Suprapubic skin (tissue), 4 donors: ENCODE data around the gene CORO1C.

Experiments used
- EP300 ChIP-seq: sonication (generic); formaldehyde crosslinking; IDR thresholded peaks from one replicate; pipeline ENCODE4 v1.6.1; 2017; ENCODE audit warnings: antibody characterized with exemption
- POLR2A ChIP-seq, 2 donors: fragments of 450-650 bp; IDR thresholded peaks; one replicate each; pipeline ENCODE4 v1.6.1; 2017; ENCODE audit warnings: antibody characterized with exemption in 2 of 2, mild to moderate bottlenecking in 2 of 2, moderate library complexity in 2 of 2
- POLR2AphosphoS5 ChIP-seq, 3 donors: sonication (generic); formaldehyde crosslinking; IDR thresholded peaks; one replicate each; pipeline ENCODE4 v1.6.1; 2017; ENCODE audit warnings: antibody characterized with exemption in 3 of 3
- TF ChIP-seq, protein P1 (sequence below), 2 donors: fragments of 200-600 bp in 1 of 2; fragments of 450-650 bp in 1 of 2; sonication (generic) in 1 of 2; IDR thresholded peaks; one replicate each; pipeline ENCODE4 v1.5.1; 2016 to 2019; ENCODE audit warnings: antibody characterized with exemption in 2 of 2, mild to moderate bottlenecking in 1 of 2, moderate library complexity in 1 of 2

GRCh38 chr12:108605000-108605689 is 126.2 kb downstream of the CORO1C start:
- no peak for TF ChIP-seq POLR2A (IDR thresholded peaks at IDR 0.05)
- TF ChIP-seq, protein P1, sequence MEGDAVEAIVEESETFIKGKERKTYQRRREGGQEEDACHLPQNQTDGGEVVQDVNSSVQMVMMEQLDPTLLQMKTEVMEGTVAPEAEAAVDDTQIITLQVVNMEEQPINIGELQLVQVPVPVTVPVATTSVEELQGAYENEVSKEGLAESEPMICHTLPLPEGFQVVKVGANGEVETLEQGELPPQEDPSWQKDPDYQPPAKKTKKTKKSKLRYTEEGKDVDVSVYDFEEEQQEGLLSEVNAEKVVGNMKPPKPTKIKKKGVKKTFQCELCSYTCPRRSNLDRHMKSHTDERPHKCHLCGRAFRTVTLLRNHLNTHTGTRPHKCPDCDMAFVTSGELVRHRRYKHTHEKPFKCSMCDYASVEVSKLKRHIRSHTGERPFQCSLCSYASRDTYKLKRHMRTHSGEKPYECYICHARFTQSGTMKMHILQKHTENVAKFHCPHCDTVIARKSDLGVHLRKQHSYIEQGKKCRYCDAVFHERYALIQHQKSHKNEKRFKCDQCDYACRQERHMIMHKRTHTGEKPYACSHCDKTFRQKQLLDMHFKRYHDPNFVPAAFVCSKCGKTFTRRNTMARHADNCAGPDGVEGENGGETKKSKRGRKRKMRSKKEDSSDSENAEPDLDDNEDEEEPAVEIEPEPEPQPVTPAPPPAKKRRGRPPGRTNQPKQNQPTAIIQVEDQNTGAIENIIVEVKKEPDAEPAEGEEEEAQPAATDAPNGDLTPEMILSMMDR (IDR thresholded peaks at IDR 0.05), result no peak
- no peak for TF ChIP-seq POLR2AphosphoS5 (IDR thresholded peaks at IDR 0.05)
- no peak for TF ChIP-seq EP300
